Measurements from ENCODE around the gene OR10J5.
"Not testable (repeated sequence)": the region's sequence is repeated elsewhere in the genome, so short reads cannot be mapped to it uniquely, and the experiment has no call there.

OR10J5 gene

GRCh38 chr1:159508951-159509350 is 26.9 kb downstream of the OR10J5 start:
- no peak overlapping the region for H2BK120ac ChIP-seq (ENCODE audit: low read depth, low read length)
- H2BK12ac ChIP-seq (ENCODE audit: low read length), result no peak overlapping the region
- H3K9ac ChIP-seq (ENCODE audit: low read depth, low read length, poor library complexity), result no peak overlapping the region
- H3K27me3 ChIP-seq (ENCODE audit: control insufficient read depth in 3 of 3, insufficient read depth in 3 of 3, low read depth in 1 of 3, low read length in 3 of 3), result no peaks in the 10 kb centered on the region
- H3K4me1 ChIP-seq (ENCODE audit: control insufficient read depth in 2 of 2, insufficient read depth in 1 of 2, low read depth in 1 of 2, low read length in 2 of 2), result no peaks in the 10 kb centered on the region
- H3K14ac ChIP-seq (ENCODE audit: low read length), result no peak overlapping the region
- no peaks in the 10 kb centered on the region for H3K79me1 ChIP-seq (ENCODE audit: low read depth, low read length)
- H3K36me3 ChIP-seq (replicated peaks in 1 of 2; ENCODE audit: control insufficient read depth in 2 of 2, insufficient read depth in 2 of 2, low read length in 2 of 2), result no peaks in the 10 kb centered on the region
- no peak for DNase-seq (ENCODE audit: low spot score)
- no peaks in the 10 kb centered on the region for H3K9me3 ChIP-seq (replicated peaks in 1 of 2; ENCODE audit: control insufficient read depth in 2 of 2, insufficient read depth in 1 of 2, low read depth in 1 of 2, low read length in 2 of 2)
- H3K23ac ChIP-seq (ENCODE audit: low read depth, low read length, poor library complexity), result no peak overlapping the region
- no peak overlapping the region for H2AK5ac ChIP-seq (ENCODE audit: low read depth, low read length)
- no peak overlapping the region for H3K4me2 ChIP-seq (ENCODE audit: insufficient read depth, low read length, poor library complexity, severe bottlenecking)
- no peak overlapping the region for H3K4me3 ChIP-seq (ENCODE audit: low read length in 2 of 2)
- H3K4ac ChIP-seq (ENCODE audit: low read length), result no peak overlapping the region
- no CpG with 5 or more reads among the region's 4 CpGs for WGBS, 2 donors (ENCODE audit: extremely low coverage in 2 of 2, insufficient read length in 2 of 2, insufficient replicate concordance in 1 of 2)
- no peak overlapping the region for H3K27ac ChIP-seq (replicated peaks; ENCODE audit: low read length)
- H2BK15ac ChIP-seq (ENCODE audit: low read length), result no peak overlapping the region
- H4K91ac ChIP-seq (ENCODE audit: low read depth, low read length, poor library complexity), result no peak overlapping the region
- no peak overlapping the region for H2AFZ ChIP-seq (ENCODE audit: low read length)
- H4K8ac ChIP-seq (ENCODE audit: low read depth, low read length), result no peak overlapping the region
- H3K18ac ChIP-seq (ENCODE audit: low read length), result no peak overlapping the region
- H2BK5ac ChIP-seq (ENCODE audit: low read length), result no peak overlapping the region

GRCh38 chr1:159505676-159506075 is 30.1 kb downstream of the OR10J5 start:
- Histone ChIP-seq H3K4me1 (ENCODE audit: control insufficient read depth in 2 of 2, insufficient read depth in 1 of 2, low read depth in 1 of 2, low read length in 2 of 2) (no peaks in the 10 kb centered on the region), H2AFZ (ENCODE audit: low read length) (no peak overlapping the region), H3K4ac (ENCODE audit: low read length) (no peak overlapping the region)

GRCh38 chr1:159501082-159501481 is 34.7 kb downstream of the OR10J5 start:
- no CpG with 5 or more reads among the region's 1 CpG for WGBS, 2 donors (ENCODE audit: extremely low coverage in 2 of 2, insufficient read length in 2 of 2, insufficient replicate concordance in 1 of 2)
- Histone ChIP-seq H3K27ac (replicated peaks; ENCODE audit: low read length) (no peak overlapping the region), H4K8ac (ENCODE audit: low read depth, low read length) (no peak overlapping the region), H3K9ac (ENCODE audit: low read depth, low read length, poor library complexity) (no peak overlapping the region), H2BK15ac (ENCODE audit: low read length) (no peak overlapping the region), H2BK120ac (ENCODE audit: low read depth, low read length) (no peak overlapping the region), H3K4ac (ENCODE audit: low read length) (no peak overlapping the region), H3K14ac (ENCODE audit: low read length) (no peak overlapping the region), H3K23ac (ENCODE audit: low read depth, low read length, poor library complexity) (no peak overlapping the region), H3K79me1 (ENCODE audit: low read depth, low read length) (no peaks in the 10 kb centered on the region), H2AK5ac (ENCODE audit: low read depth, low read length) (no peak overlapping the region), H3K27me3 (ENCODE audit: control insufficient read depth in 3 of 3, insufficient read depth in 3 of 3, low read depth in 1 of 3, low read length in 3 of 3) (no peaks in the 10 kb centered on the region), H2BK12ac (ENCODE audit: low read length) (no peak overlapping the region), H3K36me3 (replicated peaks in 1 of 2; ENCODE audit: control insufficient read depth in 2 of 2, insufficient read depth in 2 of 2, low read length in 2 of 2) (no peaks in the 10 kb centered on the region), H4K91ac (ENCODE audit: low read depth, low read length, poor library complexity) (no peak overlapping the region), H2AFZ (ENCODE audit: low read length) (no peak overlapping the region), H3K9me3 (replicated peaks in 1 of 2; ENCODE audit: control insufficient read depth in 2 of 2, insufficient read depth in 1 of 2, low read depth in 1 of 2, low read length in 2 of 2) (no peaks in the 10 kb centered on the region), H3K4me1 (ENCODE audit: control insufficient read depth in 2 of 2, insufficient read depth in 1 of 2, low read depth in 1 of 2, low read length in 2 of 2) (no peaks in the 10 kb centered on the region), H3K4me3 (ENCODE audit: low read length in 2 of 2) (no peak overlapping the region), H2BK5ac (ENCODE audit: low read length) (no peak overlapping the region), H3K4me2 (ENCODE audit: insufficient read depth, low read length, poor library complexity, severe bottlenecking) (no peak overlapping the region), H3K18ac (ENCODE audit: low read length) (no peak overlapping the region)
- DNase-seq (ENCODE audit: low spot score), result no peak

More at GRCh38 chr1:159505676-159506075, 30.1 kb downstream of the OR10J5 start:
- no peak overlapping the region for H3K4me3 ChIP-seq (ENCODE audit: low read length in 2 of 2)
- no peak for DNase-seq (ENCODE audit: low spot score)
- H2BK5ac ChIP-seq (ENCODE audit: low read length), result no peak overlapping the region
- no peak overlapping the region for H3K4me2 ChIP-seq (ENCODE audit: insufficient read depth, low read length, poor library complexity, severe bottlenecking)
- H2BK120ac ChIP-seq (ENCODE audit: low read depth, low read length), result no peak overlapping the region
- H3K9ac ChIP-seq (ENCODE audit: low read depth, low read length, poor library complexity), result no peak overlapping the region
- no peak overlapping the region for H3K23ac ChIP-seq (ENCODE audit: low read depth, low read length, poor library complexity)
- no peak overlapping the region for H2AK5ac ChIP-seq (ENCODE audit: low read depth, low read length)
- no peak overlapping the region for H2BK12ac ChIP-seq (ENCODE audit: low read length)
- no peaks in the 10 kb centered on the region for H3K9me3 ChIP-seq (replicated peaks in 1 of 2; ENCODE audit: control insufficient read depth in 2 of 2, insufficient read depth in 1 of 2, low read depth in 1 of 2, low read length in 2 of 2)
- no peak overlapping the region for H4K91ac ChIP-seq (ENCODE audit: low read depth, low read length, poor library complexity)
- H3K79me1 ChIP-seq (ENCODE audit: low read depth, low read length), result no peaks in the 10 kb centered on the region
- no peaks in the 10 kb centered on the region for H3K36me3 ChIP-seq (replicated peaks in 1 of 2; ENCODE audit: control insufficient read depth in 2 of 2, insufficient read depth in 2 of 2, low read length in 2 of 2)
- no peak overlapping the region for H4K8ac ChIP-seq (ENCODE audit: low read depth, low read length)
- no peaks in the 10 kb centered on the region for H3K27me3 ChIP-seq (ENCODE audit: control insufficient read depth in 3 of 3, insufficient read depth in 3 of 3, low read depth in 1 of 3, low read length in 3 of 3)
- H2BK15ac ChIP-seq (ENCODE audit: low read length), result no peak overlapping the region
- no peak overlapping the region for H3K18ac ChIP-seq (ENCODE audit: low read length)
- no peak overlapping the region for H3K14ac ChIP-seq (ENCODE audit: low read length)
- no peak overlapping the region for H3K27ac ChIP-seq (replicated peaks; ENCODE audit: low read length)

- H2BK120ac ChIP-seq (ENCODE audit: low read depth, low read length); H2BK15ac ChIP-seq (ENCODE audit: low read length); H3K4me3 ChIP-seq (ENCODE audit: low read length in 2 of 2); H2BK5ac ChIP-seq (ENCODE audit: low read length); H4K8ac ChIP-seq (ENCODE audit: low read depth, low read length); H4K91ac ChIP-seq (ENCODE audit: low read depth, low read length, poor library complexity); H3K27me3 ChIP-seq (ENCODE audit: control insufficient read depth in 3 of 3, insufficient read depth in 3 of 3, low read depth in 1 of 3, low read length in 3 of 3); H2BK12ac ChIP-seq (ENCODE audit: low read length); H2AFZ ChIP-seq (ENCODE audit: low read length); DNase-seq (ENCODE audit: low spot score); H3K36me3 ChIP-seq (replicated peaks in 1 of 2; ENCODE audit: control insufficient read depth in 2 of 2, insufficient read depth in 2 of 2, low read length in 2 of 2); H3K14ac ChIP-seq (ENCODE audit: low read length); H3K9ac ChIP-seq (ENCODE audit: low read depth, low read length, poor library complexity); H2AK5ac ChIP-seq (ENCODE audit: low read depth, low read length); H3K4me2 ChIP-seq (ENCODE audit: insufficient read depth, low read length, poor library complexity, severe bottlenecking); H3K79me1 ChIP-seq (ENCODE audit: low read depth, low read length); H3K18ac ChIP-seq (ENCODE audit: low read length); H3K23ac ChIP-seq (ENCODE audit: low read depth, low read length, poor library complexity); H3K4me1 ChIP-seq (ENCODE audit: control insufficient read depth in 2 of 2, insufficient read depth in 1 of 2, low read depth in 1 of 2, low read length in 2 of 2); H3K9me3 ChIP-seq (replicated peaks in 1 of 2; ENCODE audit: control insufficient read depth in 2 of 2, insufficient read depth in 1 of 2, low read depth in 1 of 2, low read length in 2 of 2); H3K4ac ChIP-seq (ENCODE audit: low read length); H3K27ac ChIP-seq (replicated peaks; ENCODE audit: low read length): not testable (repeated sequence)
- WGBS, 2 donors (ENCODE audit: extremely low coverage in 2 of 2, insufficient read length in 2 of 2, insufficient replicate concordance in 1 of 2), result no CpG with 5 or more reads among the region's 33 CpGs
These were observed 41.1 kb downstream of the OR10J5 start for GRCh38 chr1:159494513-159495210.
